ENCODE results near the gene CUX1.

The CUX1 gene

DNA sequence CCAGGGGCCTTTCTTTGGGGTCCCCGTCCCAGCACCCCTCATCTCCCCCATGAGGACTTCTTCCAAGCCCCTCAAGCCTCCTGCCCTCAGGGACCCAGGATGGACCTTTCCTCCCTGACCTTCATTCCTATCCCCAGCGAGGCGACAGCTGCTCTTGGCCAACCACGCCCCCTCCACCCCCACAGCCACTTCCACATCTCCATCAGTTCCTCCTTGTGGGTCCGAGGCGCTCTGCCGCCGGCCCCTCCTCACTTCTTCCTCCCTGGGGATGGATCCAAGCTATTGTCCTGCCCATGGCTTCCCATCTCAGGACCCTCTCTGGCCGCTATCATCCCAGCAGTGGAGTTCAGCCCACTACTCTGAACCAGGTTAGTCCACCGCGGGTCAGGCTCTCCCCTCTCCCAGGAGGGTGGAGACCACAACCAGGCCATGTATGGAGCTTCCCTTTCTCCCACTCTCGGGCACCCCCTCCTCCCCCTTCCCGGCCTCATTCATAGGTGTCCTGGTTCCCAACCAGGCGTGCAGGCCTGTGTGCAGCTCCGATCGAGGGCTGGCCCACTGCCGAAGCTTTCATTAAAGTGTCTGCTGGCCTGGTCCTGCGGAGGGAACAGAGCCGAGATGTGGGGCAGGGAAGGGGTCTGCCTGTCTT lies 467.6 kb downstream of the CUX1 start:
- TF ChIP-seq, protein P1, sequence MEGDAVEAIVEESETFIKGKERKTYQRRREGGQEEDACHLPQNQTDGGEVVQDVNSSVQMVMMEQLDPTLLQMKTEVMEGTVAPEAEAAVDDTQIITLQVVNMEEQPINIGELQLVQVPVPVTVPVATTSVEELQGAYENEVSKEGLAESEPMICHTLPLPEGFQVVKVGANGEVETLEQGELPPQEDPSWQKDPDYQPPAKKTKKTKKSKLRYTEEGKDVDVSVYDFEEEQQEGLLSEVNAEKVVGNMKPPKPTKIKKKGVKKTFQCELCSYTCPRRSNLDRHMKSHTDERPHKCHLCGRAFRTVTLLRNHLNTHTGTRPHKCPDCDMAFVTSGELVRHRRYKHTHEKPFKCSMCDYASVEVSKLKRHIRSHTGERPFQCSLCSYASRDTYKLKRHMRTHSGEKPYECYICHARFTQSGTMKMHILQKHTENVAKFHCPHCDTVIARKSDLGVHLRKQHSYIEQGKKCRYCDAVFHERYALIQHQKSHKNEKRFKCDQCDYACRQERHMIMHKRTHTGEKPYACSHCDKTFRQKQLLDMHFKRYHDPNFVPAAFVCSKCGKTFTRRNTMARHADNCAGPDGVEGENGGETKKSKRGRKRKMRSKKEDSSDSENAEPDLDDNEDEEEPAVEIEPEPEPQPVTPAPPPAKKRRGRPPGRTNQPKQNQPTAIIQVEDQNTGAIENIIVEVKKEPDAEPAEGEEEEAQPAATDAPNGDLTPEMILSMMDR (IDR thresholded peaks at IDR 0.05; ENCODE audit: low read depth, low read length, missing control alignments) = no peak
- peak overlapping the region; percentile 76 for H3K4me3 ChIP-seq (ENCODE audit: low read depth, low read length)
- no peak for DNase-seq (ENCODE audit: low read depth)

DNA sequence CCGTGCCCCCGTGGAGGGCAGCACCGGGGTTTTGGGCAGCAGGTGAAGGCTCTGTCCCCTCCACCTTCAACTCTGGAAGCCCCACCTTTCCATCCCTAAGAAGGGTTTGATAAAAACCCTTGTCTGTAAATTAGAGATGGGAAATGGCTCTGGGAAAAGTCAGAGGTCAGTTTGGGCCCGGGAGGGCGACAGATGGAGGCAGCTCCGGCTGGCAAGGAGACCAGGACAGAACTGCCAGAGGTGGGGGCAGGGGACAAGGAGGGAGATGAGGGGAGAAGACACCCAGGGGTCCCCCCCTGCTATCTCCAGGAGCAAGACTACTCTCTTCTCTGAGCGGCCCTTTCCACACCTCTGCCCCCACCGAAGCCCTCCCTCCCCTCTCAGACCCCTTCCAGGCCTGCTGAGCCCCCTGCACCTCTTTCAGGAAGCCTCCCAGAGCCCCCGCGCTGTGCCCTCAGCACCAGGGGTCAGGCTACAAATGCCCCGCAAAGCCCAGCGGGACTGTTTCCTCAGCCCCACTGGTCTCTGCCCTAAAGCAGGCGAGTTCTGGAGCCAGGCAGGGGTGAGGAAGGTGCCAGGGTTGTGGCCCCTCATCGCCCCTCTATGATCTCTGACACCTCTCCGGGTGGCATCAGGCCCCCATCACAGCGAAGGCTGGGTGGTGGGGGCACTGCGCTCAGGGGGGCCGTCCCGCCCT lies 468.3 kb downstream of the CUX1 start:
- peak overlapping the region; percentile 76 for H3K4me3 ChIP-seq (ENCODE audit: low read depth, low read length)
- TF ChIP-seq, protein P1 (IDR thresholded peaks at IDR 0.05; ENCODE audit: low read depth, low read length, missing control alignments) = no peak
- DNase-seq (ENCODE audit: low read depth) = no peak

DNA sequence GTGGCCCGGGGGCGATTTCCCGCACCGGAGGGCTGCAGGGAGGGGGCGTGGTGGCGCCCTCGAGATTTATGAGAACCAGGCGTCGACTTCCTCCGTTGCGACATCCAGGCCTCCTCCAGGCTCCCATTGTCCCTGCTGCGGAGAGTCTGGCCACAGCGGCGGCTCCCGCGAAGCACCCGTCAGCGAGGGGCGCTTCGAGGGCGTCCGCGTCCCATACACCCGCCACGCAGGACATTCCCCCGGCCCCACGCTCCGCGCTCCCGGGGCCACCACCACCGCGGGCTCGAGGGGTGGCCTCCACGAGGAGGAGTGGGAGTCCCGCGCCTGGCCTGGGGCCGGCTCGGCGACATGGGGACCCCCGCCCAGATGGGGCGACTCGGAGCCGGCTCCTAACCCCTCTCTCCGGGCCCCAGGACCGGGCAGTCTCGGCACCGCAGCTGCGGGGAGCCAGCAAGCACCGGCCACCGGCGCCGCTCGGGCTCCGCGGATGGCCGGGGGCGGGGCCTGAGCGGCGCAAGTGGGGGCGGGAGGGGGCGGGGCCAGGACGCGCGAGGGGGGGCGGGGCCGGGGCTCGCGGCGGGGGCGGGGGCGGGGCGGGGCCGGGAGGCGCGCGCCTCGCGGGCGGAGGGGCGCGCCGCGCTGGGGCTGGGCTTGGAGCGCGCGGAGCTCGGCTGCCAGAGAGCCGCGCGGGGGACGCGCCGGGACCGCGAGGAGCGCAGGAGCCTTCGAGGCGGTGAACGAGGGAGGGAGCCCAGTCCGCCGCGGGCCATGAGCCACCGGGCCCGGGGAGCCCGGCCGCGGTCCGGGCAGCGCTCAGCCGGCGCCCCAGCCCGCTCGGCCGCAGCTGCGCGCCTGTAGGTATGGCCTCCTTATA lies 469.0 kb downstream of the CUX1 start, which contains the start of gene SH2B2:
TSS of gene SH2B2 (plus strand) at position 632 of the 874 bp plus-strand sequence. CDS start 13,683 bp downstream, outside the sequence.
- no peak for DNase-seq (ENCODE audit: low read depth)
- H3K4me3 ChIP-seq (ENCODE audit: low read depth, low read length) = peak within 1 kb of the TSS; percentile 96
- TF ChIP-seq, protein P1 (IDR thresholded peaks at IDR 0.05; ENCODE audit: low read depth, low read length, missing control alignments) = peak; percentile 2

DNA sequence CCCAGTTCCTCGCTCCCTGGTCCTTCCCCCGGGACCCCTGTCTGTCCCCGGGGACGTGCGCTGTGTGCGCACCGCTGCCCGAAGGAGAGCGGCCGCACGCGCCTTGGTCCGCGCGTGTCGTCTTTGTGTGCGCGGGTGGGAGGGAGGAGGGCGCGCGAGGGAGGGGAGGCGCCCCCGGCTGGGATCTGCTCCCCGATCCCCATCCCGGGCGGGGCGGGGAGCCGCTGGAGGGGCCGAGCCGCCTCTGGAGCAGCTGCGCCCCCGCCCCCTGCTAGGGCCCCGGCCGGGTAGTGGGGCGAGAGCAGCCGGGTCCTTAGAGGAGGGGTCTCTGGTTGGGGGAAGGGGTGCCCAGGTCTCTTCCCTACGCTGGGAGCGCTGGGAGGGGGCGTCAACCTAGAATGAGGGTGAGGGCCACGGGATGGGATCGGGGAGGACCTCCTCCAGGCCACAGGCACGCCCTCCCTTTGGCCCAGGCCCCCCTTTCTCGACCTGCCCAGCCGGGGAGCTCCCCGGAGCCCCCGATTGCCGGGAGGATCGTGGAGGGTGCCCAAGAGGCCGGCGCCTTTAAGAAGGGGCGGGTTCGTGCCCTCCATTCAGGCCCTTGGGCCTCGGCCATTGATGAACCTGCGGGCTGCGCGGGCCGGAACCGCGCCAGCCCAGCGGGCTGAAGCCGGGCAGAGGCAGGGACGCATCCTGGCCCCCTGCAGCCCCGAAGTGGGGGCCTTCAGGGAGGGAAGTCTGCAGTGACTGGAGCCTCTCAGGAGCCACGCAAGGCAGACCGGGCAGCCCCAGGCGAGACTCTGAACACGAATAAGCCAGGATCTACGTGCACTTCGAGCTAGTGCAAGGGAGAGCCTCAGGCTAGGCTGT lies 469.9 kb downstream of the CUX1 start:
- DNase-seq (ENCODE audit: low read depth) = no peak
- TF ChIP-seq, protein P1 (IDR thresholded peaks at IDR 0.05; ENCODE audit: low read depth, low read length, missing control alignments) = no peak
- H3K4me3 ChIP-seq (ENCODE audit: low read depth, low read length) = peak overlapping the region; percentile 96

DNA sequence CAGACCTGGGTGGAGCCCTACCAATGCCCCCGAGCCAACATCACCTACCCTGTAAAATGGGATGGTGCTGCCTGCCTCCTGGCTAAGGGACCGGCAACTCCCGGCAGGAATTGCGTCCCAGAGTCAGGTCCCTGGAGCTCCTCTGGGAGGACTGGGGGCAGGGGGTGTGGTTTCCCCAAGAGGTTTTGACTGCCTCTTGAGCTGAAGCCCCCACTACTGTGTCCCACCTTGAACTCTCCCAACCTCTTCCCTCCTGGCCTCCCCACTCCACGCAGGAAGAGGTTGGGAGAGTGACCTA lies 470.5 kb downstream of the CUX1 start:
- no peak for DNase-seq (ENCODE audit: low read depth)
- H3K4me3 ChIP-seq (ENCODE audit: low read depth, low read length) = peak overlapping the region; percentile 96
- TF ChIP-seq, protein P1 (IDR thresholded peaks at IDR 0.05; ENCODE audit: low read depth, low read length, missing control alignments) = no peak

DNA sequence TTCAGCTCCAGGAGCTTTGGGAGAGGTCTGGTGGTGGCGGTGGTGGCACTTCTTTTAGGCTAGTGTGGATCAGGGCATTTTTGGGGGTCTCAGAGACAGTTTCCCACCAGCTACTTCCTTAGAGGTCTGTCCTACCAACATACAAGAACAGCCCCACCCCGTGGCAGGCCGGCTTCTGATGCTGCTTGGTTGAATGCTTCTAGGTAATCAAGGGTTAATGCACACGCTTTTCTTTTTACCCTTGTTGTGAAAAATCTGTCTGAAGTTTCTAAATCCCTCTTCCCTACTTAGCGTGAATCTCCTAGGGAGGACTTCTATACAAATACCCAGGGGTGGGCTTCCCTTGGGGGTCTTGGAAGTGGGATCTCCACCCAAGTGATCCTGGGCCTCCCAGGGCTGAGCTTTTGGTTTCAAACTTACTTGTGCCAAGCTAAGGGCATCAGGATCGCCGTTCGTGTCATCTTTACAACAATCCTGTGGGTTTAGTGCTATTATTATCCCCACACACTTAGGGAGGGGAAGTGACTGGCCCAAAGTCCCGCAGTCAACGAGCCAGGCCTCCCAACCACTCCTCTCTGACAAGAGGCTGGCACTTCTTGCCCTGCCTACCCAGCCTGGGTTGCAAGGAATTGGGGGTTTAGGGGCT lies 471.0 kb downstream of the CUX1 start:
- DNase-seq (ENCODE audit: low read depth) = no peak
- peak overlapping the region; percentile 96 for H3K4me3 ChIP-seq (ENCODE audit: low read depth, low read length)
- TF ChIP-seq, protein P1 (IDR thresholded peaks at IDR 0.05; ENCODE audit: low read depth, low read length, missing control alignments) = peak; percentile 53

Data from GM12864 (cell line).